ENCODE measurements around the gene CYTH1. TPM values are rescaled to one million over a fixed set of nuclear protein-coding genes. Genes with fewer than 3 reads are reported as not detected.
A peak's percentile ranks its signal among the peaks of the same experiment; 100 is the strongest.

The CYTH1 gene
- total RNA-seq, 1 donor from 2014 or later: 43.1 TPM

GRCh38 chr17:78645421-78646295 is 136.4 kb downstream of the CYTH1 start:
- DNase-seq: peak; percentile 45

- no peak for DNase-seq
Measured at GRCh38 chr17:78644931-78645351, 137.1 kb downstream of the CYTH1 start.

GRCh38 chr17:78644224-78644623 is 137.8 kb downstream of the CYTH1 start:
- DNase-seq: no peak

- no peak for DNase-seq
Measured at GRCh38 chr17:78643326-78643725, 138.7 kb downstream of the CYTH1 start.

GRCh38 chr17:78642707-78643106 is 139.4 kb downstream of the CYTH1 start:
- no peak for DNase-seq

GRCh38 chr17:78641666-78642065 is 140.4 kb downstream of the CYTH1 start:
- DNase-seq: no peak

- no peak for DNase-seq
Measured at GRCh38 chr17:78641243-78641642, 140.8 kb downstream of the CYTH1 start.

GRCh38 chr17:78640700-78641099 is 141.4 kb downstream of the CYTH1 start:
- no peak for DNase-seq

GRCh38 chr17:78637643-78638420 is 144.2 kb downstream of the CYTH1 start:
- no peak for DNase-seq

GRCh38 chr17:78637146-78637545 is 144.9 kb downstream of the CYTH1 start:
- DNase-seq: no peak

- no peak for DNase-seq
Measured at GRCh38 chr17:78634154-78634553, 147.9 kb downstream of the CYTH1 start.

- no peak for DNase-seq
Measured at GRCh38 chr17:78629436-78629995, 152.6 kb downstream of the CYTH1 start.

GRCh38 chr17:78628547-78629435 is 153.3 kb downstream of the CYTH1 start:
- peak; percentile 69 for DNase-seq

GRCh38 chr17:78624324-78625151 is 157.5 kb downstream of the CYTH1 start:
- no peak for DNase-seq

Small RNA genes within 50 kb of the gene (small RNA-seq; reads per million reads assigned to genes)
- gene RNU6-638P (ENCODE audit: low replicate concordance): not detected

Other genes with a start within 250 kb of the CYTH1 start
- gene DNAH17, start 204.9 kb downstream of the CYTH1 start, total RNA-seq: not detected
- gene USP36, start 58.5 kb upstream of the CYTH1 start, total RNA-seq: 47.4 TPM
- gene CEP295NL, start 120.9 kb upstream of the CYTH1 start, total RNA-seq: 5.9 TPM
- gene TIMP2, start 143.1 kb upstream of the CYTH1 start, total RNA-seq: 93.3 TPM
- gene LGALS3BP, start 197.7 kb upstream of the CYTH1 start, total RNA-seq: 136 TPM
- 36.1 TPM for gene CANT1, start 227.5 kb upstream of the CYTH1 start, total RNA-seq
- gene C1QTNF1, start 241.9 kb upstream of the CYTH1 start, total RNA-seq: 15.8 TPM